HG03066 (cell line): ENCODE data around the gene GRAMD1B.

ENCODE experiments used
- ATAC-seq: cut with Tn5 transposase; IDR thresholded peaks from one replicate; pipeline ENCODE4 v1.9.1; 2021; ENCODE audit warnings: low read depth; ENCODE audit not compliant: unreplicated experiment

GRAMD1B gene

GRCh38 chr11:123408619-123409455, 21.2 kb upstream of the GRAMD1B start:
- no peak for ATAC-seq

DNA sequence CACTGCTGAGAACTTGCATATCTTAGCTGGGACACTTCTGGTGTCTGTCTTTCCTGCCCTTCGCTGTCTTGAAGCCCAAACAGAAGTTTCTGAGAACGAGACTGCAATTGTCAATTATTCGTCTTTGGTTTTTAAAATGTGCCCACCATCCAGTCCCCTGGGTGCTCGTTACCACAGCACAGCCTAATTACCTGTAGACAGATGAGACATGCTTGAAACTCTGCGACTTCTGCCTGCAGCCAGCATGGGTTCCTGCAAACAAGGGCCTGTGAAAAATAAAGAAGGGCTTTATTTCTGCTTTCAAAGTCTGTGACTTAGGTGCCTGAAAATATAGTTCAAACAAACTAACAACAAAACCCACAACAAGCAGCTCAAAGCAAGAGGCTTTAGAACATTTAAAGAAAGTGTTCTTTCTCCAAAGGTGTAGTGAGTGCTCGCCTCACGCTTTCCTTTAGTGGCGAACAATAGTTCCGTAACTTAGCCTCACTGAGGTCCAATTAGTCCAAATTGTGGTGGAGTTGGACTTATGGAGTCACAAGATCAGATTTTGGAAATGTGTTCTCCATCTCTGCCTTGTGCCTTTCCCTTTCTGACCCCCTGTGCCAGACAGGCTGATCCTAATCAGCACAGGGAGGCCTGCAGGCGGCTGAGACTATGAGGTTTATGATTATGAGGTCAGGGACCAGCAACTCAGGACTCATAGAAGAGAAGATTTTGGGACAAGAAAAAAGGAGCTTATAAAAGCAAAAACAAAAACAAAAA, 20.4 kb upstream of the GRAMD1B start:
- no peak for ATAC-seq

DNA sequence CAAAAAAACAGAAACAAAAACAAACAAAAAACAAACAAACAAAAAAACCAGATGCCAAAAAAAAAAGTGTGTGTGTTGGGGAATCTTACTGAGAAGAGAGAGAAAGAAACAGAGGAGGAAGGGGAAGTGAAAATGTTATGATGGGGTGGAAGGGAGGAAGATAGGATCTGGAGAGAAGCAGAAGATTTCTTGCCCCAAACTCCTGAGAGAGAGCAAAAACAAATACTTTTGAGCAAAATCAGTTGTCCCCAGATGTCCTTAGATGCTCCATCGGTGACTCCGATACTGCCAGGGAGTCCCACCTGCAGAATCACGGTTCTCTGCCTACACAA, 19.9 kb upstream of the GRAMD1B start:
- no peak for ATAC-seq

- ATAC-seq = no peak
Observed at GRCh38 chr11:123413636-123414035, 16.4 kb upstream of the GRAMD1B start.

GRCh38 chr11:123416566-123416965, 13.5 kb upstream of the GRAMD1B start:
- no peak for ATAC-seq

- ATAC-seq = no peak
Observed at GRCh38 chr11:123418351-123419114, 11.5 kb upstream of the GRAMD1B start.

- no peak for ATAC-seq
Observed at GRCh38 chr11:123419731-123420452, 10.2 kb upstream of the GRAMD1B start.

DNA sequence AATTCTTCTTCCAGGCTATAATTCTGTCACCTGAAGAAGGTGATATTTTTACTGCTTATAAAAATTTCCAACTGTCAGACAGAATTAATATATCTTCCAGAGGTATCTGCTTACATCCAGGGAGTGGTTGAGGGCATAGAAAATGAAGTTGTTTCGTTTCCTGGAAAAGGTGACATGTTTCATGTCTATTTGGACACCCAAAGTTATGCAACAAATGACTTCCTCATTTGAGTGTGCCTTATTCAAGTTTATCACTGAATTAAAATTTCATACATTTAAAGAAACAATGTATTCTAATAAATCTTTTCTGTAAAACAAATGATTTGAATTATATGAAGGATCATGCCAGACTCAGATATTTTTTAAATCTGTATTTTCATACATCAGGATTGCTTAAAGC, 8.5 kb upstream of the GRAMD1B start:
- no peak for ATAC-seq

DNA sequence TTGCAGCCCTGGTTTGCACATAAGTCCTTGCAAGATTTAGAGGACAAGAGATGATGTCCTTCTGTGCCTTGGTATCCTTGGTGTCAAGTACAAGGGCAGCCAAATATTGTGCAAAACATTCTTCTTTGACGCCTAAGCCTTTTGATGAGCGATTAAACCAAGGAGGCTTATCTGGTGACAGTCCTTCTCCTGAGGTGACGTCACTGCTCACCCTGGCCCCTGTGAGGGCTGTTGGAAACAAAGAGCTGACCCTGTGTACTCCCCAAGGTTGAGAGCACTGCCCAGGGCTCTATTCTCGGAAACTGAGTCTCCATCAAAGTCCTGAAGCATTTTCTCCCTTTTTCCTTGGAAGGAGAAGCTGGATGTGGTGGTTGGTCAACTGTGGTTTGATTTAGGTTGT, 4.7 kb upstream of the GRAMD1B start:
- ATAC-seq = no peak

DNA sequence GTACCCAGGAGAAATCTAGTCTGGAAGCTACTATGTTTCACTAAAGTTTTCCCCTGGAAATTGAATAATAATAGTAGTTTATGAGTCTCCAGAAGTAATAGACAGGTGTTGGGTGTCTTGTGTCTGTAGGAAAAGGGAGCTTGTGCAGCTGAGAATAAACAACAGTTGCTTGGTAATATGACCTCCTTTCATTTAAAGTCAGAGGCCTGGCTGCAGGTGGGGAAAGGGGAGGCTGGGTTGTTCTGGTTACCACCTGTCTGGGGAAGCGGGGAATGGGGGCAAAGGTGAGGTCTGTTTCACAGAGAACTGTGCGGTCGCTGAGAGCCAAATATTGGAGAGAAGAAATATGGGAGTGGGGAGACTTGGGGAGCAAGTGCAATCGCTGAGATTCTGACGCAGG, 3.3 kb upstream of the GRAMD1B start:
- ATAC-seq = no peak

DNA sequence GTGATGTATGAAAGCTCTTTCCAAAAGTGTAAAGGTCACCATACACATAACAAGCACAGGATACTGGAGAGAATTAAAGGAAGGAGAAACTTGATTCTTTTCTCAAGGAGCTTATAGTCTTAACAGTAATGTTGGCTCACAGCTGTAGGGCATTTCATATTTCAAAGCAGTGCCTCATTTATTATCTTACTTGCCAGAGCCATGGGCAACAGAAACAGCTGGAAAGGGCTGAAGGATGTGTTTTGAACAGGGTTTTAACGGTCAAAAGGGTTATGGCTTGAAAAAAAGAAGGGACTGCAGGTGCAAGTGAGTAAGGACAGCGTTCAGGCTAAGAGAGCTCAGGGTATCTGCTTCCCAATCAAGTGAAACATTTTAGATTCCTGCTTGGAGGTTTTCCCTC, 2.7 kb upstream of the GRAMD1B start:
- ATAC-seq = no peak

DNA sequence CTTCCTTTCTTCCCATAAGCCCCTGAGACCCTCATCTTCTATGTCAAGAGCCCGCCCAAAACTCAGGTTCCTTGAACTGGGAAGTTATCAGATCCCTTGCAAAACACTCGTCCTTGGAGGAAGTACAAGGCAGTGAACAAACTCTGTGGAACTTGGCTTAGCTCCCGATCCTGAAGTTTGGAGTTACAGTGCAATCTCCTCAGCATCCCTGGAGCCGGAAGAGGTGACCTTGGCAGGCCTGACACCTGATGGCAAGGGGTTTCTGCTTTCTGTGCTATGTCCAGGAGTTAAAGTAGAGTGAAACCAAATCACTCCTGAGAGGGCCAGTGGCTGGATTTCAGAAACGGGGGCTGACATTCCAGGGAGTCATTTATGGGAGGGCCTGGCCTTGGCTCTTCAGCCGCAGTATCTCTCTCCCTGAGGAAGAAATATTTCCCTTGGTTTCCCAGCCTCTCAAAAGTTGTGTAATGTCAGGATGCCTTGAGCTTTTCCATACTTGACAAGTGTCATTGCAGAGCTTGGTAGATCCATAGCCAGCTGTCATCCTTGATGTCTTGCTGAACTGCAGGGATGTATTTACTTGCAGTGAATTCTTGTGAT, 1.9 kb upstream of the GRAMD1B start:
- ATAC-seq = no peak

DNA sequence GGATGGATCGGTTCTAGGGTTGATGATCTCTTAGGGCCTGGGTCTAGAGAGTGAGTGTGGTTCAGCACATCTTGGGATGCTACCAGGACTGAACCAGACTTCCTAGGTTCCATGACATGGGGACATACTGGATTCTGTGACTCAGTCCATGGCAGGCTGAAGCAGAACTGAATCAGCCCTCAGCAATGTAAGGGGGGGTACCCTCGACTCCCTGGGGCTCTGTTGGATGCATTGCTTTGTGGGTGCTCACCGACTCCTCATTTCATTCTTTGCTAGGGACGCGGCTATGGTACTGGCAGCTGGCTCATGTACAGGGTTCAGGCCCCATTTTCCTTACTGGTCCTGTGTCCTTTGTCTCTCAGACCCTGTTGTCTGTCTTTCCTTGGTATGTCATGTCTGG, 733 bp upstream of the GRAMD1B start:
- ATAC-seq = no peak

DNA sequence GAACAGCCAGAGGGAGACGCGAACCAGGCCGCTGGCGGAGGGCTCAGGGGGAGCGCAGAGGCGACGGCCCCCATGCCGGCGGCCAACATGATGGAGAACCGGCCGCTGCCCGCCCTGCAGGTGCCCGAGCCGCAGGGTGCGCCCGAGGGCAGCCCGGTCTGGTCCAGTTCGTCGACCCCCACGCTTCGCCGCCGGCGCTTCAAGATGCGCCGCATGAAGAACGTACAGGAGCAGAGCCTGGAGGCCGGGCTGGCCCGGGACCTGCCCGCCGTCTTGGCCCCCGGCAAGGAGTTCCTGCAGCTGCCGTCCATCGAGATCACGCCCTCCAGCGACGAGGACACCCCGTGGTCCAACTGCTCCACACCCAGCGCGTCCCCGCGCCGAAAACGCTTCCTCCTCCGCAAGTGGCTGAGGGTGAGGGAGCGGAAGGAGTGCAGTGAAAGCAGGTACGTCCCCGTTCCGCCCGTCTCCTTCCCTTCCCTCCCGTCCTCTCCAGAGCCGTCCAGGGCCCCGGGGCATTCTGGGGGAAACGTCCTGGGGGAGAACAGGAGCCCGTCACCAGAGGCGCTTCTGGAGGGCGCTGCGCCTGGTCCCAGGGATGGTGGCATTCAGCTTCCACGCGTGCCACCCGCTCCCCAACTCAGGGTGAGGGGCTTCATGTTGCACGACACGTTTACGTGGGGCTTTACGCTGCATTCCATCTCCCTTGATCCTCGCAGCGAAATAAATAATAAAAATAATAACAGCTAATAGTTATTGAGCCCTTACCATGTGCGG, 840 bp downstream of the GRAMD1B start:
- peak; percentile 43 for ATAC-seq

GRCh38 chr11:123431619-123432018, 1.6 kb downstream of the GRAMD1B start:
- no peak for ATAC-seq

DNA sequence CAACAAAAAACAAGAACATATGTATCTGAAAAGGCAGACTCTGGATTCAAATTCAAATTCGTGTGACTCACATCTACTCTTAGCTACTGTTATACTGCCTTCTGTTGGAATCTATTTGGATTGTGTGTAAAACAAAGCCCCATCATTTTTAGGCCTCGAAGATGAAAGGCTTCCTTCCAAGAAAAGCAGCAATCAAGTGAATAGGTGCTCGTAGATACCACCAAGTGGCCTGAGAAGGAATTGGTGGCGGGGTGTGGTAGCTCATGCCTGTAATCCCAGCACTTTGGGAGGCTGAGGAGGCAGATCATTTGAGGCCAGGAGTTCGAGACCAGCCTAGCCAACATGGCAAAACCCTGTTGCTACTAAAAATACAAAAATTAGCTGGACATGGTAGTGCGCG, 4.2 kb downstream of the GRAMD1B start:
- no peak for ATAC-seq

GRCh38 chr11:123434911-123435310, 4.8 kb downstream of the GRAMD1B start:
- no peak for ATAC-seq

GRCh38 chr11:123437236-123437979, 7.3 kb downstream of the GRAMD1B start:
- no peak for ATAC-seq

- no peak for ATAC-seq
Observed at GRCh38 chr11:123438131-123438627, 8.1 kb downstream of the GRAMD1B start.
